HAP-1 (cell line): ENCODE results near the gene AK5.

Experiments used
- DNase-seq, 2 experiments: peaks; one replicate each; pipeline ENCODE4 v3.0.0-alpha.2; 2016 to 2020; ENCODE audit warnings: low spot score in 2 of 2
- H3K27me3 ChIP-seq: fragments of 250-450 bp; sonication (Bioruptor Pico); 2 replicates; pipeline ENCODE4 v1.5.1; 2020; ENCODE audit warnings: low read depth, mild to moderate bottlenecking, moderate library complexity
- H3K36me3 ChIP-seq: fragments of 250-450 bp; sonication (Bioruptor Pico); replicated peaks from 2 replicates; pipeline ENCODE4 v1.5.1; 2020; ENCODE audit warnings: mild to moderate bottlenecking
- H3K4me1 ChIP-seq: fragments of 250-450 bp; sonication (Bioruptor Pico); 2 replicates; pipeline ENCODE4 v1.5.1; 2020; ENCODE audit warnings: mild to moderate bottlenecking
- H3K4me3 ChIP-seq: fragments of 250-450 bp; sonication (Bioruptor Pico); 2 replicates; pipeline ENCODE4 v1.5.1; 2020; ENCODE audit warnings: mild to moderate bottlenecking, moderate library complexity
- H3K9me3 ChIP-seq: fragments of 250-450 bp; sonication (Bioruptor Pico); 2 replicates; pipeline ENCODE4 v1.5.1; 2020; ENCODE audit warnings: mild to moderate bottlenecking, moderate library complexity
- in situ Hi-C: fragments of 300-500 bp; cut with MboI; formaldehyde crosslinking; loops from 3 replicates; pipeline ENCODE4 v1.14.3; 2020; ENCODE audit warnings: low sequenced_read_pairs, inconsistent platforms, mixed read lengths

Gene AK5

DNA sequence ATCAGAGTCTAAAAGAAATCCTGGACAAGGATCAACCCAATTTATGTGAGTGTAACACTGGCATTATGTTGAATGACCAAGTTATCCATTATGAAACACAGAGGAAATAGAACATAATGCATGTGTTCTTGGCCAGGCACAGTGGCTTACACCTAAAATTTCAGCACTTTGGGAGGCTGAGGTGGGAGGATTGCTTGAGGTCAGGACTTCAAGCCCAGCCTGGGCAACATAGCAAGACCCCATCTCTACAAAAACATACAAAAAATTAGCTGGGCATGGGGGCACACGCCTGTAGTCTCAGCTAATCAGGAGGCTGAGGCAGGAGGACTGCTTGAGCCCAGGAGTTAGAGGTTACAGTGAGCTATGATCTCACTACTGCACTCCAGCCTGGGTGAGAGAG, 270.8 kb downstream of the AK5 start:
- Histone ChIP-seq H3K9me3 (no peaks in the 10 kb centered on the region), H3K4me3 (no peak overlapping the region), H3K4me1 (no peaks in the 10 kb centered on the region), H3K36me3 (no peaks in the 10 kb centered on the region), H3K27me3 (0 out of 2 replicates have a peak, but pooled peaks cover 3% of the 10 kb centered on the region)
- no peak for DNase-seq
- in situ Hi-C loops = no loop called here

DNA sequence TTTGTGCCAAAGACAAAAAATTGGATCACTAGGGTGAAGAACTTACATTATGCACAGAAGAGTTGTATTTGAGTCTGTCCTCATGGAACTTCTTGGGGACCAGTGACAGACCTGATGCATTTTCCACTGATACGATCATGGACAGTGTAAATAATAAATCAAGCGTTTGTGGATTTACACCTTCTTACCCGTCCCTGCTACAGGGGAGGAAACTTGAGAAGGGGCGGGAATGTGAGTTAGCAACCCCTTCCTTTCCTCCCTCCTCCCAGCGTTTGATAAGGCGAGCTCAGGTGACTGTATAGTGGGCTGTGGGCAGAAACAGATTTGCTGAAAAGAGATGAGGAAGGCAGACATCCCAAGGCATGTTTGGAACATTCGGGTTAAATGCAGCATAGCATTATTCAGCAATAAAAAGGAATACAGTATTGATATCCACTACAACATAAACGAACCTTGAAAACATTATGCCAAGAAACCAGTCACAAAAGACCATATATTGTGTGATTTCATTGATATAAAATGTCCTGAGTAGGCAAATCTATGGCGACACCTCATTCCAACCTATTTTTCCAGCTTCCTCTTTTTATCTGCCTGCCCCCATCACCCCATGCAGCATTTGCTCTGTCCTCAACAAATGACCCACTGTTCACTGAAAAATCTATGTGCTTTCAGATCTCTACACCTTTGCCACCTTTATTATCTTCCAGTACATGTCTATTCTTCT, 271.9 kb downstream of the AK5 start:
- in situ Hi-C loops = no loop called here
- no peaks in the 10 kb centered on the region for H3K9me3 ChIP-seq
- H3K4me1 ChIP-seq = no peaks in the 10 kb centered on the region
- no peak overlapping the region for H3K4me3 ChIP-seq
- no peak for DNase-seq
- H3K36me3 ChIP-seq = no peaks in the 10 kb centered on the region
- 0 out of 2 replicates have a peak, but pooled peaks cover 3% of the 10 kb centered on the region for H3K27me3 ChIP-seq

DNA sequence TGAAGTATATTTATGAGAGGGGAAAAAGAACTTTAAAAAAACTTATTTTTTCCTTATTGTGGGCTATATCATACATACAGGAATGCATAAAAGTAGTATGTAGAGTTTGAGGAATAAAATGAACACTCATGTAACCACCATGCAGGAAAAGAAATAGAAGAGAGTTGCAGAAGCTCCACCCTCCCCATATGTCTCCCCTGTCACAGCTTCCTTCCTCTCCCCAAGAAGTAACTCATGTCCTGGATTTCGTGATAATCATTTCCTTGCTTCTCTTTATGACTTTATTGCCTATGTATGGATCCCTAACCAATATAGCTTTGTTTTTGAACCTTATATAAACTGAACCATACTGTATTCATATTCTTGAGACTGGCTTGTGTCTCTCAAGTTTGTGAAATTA, 274.2 kb downstream of the AK5 start:
- DNase-seq = no peak

DNA sequence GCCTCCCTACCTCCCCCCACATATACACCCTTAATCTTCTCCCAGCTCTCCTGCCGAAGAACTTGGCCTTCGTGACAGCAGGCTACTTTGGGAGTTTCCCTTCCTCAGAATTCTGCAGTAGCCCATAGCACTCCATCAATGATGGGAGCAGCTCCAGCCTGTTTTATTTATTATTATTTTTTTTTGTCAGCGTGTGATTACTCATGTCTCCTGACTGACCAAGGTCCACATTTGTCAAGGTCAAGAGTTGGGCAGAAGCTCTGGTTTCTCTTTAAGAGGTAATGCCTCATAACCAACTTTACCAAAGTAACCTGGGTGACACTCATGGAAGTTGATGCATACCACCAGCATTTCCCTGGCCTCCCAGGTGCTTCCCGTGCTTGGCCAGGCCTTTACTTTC, 275.2 kb downstream of the AK5 start:
- Histone ChIP-seq H3K4me3 (no peak overlapping the region), H3K4me1 (no peaks in the 10 kb centered on the region), H3K9me3 (no peaks in the 10 kb centered on the region), H3K27me3 (no peaks in the 10 kb centered on the region), H3K36me3 (no peaks in the 10 kb centered on the region)
- DNase-seq = no peak
- in situ Hi-C loops = no loop called here

More for the DNA sequence above, 274.2 kb downstream of the AK5 start:
- Histone ChIP-seq H3K9me3 (no peaks in the 10 kb centered on the region), H3K27me3 (no peaks in the 10 kb centered on the region), H3K4me1 (no peaks in the 10 kb centered on the region), H3K36me3 (no peaks in the 10 kb centered on the region), H3K4me3 (no peak overlapping the region)
- in situ Hi-C loops = no loop called here

DNA sequence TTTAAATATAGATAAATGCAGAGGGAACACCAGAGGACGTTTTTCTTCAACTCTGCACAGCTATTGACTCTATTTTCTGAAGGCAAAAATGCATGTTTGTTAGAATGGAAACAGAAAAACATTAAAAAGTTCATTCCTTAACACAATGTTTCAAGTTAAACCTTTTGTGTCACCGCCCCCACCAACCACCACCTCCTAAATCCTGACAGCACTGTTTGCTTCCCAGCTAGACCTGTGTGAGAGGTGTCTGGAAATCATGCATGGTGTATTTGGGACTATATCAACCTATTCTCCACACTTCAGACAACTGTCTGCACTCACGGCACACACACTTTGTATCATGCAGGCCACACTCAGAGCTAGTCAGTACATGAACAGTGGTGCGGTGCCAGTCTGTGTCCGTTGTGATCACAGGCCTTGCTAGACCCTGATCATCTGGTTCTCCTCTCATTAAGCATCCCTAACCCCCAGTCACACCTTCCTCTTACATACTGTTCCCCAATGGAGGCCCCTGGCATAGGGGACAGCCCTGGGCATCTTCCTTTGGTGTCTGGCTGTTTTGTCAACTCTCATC, 276.9 kb downstream of the AK5 start:
- in situ Hi-C loops = no loop called here
- DNase-seq = no peak
- H3K27me3 ChIP-seq = no peaks in the 10 kb centered on the region
- H3K9me3 ChIP-seq = no peaks in the 10 kb centered on the region
- H3K36me3 ChIP-seq = no peaks in the 10 kb centered on the region
- H3K4me1 ChIP-seq = peaks cover 6% of the 10 kb centered on the region
- H3K4me3 ChIP-seq = no peak overlapping the region

DNA sequence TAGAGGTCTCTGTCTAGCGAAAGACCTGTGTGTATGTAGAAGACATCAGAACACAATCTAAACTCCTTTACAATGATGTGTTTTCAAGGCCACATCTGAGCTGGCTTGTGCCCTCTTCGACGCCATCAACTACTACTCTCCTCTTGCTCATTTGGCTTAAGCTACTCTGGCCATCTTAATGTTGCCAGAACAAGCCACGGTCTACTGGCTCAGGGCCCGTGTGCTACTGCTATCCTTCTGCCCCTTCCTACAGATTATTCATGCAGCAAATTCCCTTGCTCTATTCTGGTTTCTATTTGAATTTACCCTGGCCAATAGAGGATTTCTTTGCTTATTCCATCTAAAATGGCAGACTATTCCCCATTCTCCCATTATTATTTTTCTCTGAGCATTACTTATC, 278.9 kb downstream of the AK5 start:
- H3K27me3 ChIP-seq = no peaks in the 10 kb centered on the region
- no peak overlapping the region for H3K4me3 ChIP-seq
- H3K4me1 ChIP-seq = peaks cover 11% of the 10 kb centered on the region
- peaks cover 12% of the 10 kb centered on the region for H3K36me3 ChIP-seq
- in situ Hi-C loops = no loop called here
- DNase-seq = no peak
- H3K9me3 ChIP-seq = no peaks in the 10 kb centered on the region

DNA sequence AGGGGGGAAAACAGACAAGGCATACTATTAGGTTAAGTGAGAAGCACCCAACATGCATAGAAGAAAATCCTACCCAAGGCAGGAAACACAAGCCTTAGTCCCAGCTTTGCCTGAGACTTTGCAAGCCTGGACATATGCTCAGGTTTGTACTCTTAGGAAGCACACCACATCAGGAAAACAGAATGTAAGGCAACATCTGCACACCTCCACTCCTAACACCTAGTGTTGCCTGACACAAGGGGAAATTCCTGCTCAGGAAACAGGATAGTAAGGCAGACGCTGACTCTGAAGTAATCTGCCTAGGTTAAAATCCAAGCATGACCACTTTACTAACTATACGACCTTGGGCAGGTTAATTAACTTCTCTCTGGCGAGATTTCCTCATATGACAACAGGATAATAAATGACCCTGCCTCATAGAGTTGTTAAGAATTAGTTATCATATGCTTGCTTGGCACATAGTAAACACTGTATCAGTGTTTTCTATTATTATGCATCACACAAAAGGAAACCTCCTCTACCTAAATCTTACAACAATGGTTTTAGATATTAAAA, 280.9 kb downstream of the AK5 start:
- H3K27me3 ChIP-seq = no peaks in the 10 kb centered on the region
- no peak overlapping the region for H3K4me3 ChIP-seq
- H3K9me3 ChIP-seq = no peaks in the 10 kb centered on the region
- peaks cover 29% of the 10 kb centered on the region for H3K36me3 ChIP-seq
- in situ Hi-C loops = no loop called here
- H3K4me1 ChIP-seq = peaks cover 11% of the 10 kb centered on the region
- DNase-seq = peak in 1 of 2 experiments; percentile 86

DNA sequence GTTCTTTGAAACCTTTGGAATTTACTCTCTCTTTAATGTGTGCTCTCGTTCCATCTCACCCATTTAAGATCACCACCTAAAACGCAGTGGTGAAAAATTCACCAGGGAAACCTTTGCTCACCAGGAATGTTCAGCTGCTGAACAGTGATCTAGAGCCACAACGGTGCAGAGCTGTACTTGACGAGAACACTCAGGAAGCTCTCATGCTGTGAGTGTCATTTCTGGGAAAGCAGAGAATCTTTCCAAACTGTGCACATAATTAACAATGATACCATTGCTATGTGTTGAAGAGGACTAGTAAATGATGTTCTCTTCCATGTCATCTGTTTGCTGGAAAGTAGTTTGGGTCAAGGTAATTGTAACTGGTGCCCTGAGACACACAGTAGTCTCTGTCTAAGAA, 283.5 kb downstream of the AK5 start:
- Histone ChIP-seq H3K27me3 (no peaks in the 10 kb centered on the region), H3K4me3 (no peak overlapping the region), H3K9me3 (no peaks in the 10 kb centered on the region), H3K36me3 (peaks cover 37% of the 10 kb centered on the region), H3K4me1 (peaks cover 11% of the 10 kb centered on the region)
- in situ Hi-C loops = no loop called here
- DNase-seq = no peak

DNA sequence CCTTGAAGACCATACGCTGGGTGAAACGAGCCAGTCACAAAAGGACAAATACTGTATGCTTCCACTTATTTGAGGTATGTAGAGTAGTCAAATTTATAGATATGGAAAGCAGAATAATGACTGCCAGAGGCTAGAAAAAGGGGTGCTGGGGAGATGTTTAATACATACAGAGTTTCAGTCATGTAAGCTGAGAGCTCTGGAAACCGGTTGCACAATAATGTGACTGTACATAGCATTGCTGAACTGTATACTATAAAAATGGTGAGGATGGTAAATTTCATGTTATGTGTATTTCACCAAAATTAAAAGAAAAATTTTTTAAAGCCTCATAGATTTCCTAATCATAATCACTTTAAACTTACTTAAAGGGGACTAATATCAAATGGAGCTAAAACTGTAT, 289.8 kb downstream of the AK5 start:
- Histone ChIP-seq H3K27me3 (no peaks in the 10 kb centered on the region), H3K36me3 (peaks cover 31% of the 10 kb centered on the region), H3K9me3 (no peaks in the 10 kb centered on the region), H3K4me1 (no peaks in the 10 kb centered on the region), H3K4me3 (no peak overlapping the region)
- no peak for DNase-seq
- in situ Hi-C loops = no loop called here

DNA sequence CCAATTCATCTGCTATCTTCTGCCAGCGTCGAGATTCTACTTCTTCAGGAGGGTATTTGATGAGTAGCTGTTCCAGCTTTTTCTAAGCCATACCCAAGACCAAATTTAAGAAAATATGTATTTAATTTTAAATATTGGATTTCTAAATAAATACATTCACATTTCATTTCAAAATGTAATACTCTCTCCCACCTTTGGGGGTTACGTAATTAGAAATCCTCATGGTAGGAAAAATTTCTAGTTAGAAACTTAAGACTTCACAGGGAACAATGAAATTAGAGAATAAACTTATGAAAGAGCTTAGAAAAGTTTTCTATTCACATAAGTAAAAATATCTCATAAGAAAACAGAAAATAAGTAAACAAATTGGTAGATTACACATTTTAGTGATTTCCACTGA, 297.7 kb downstream of the AK5 start:
- no peaks in the 10 kb centered on the region for H3K4me1 ChIP-seq
- H3K36me3 ChIP-seq = peaks cover 25% of the 10 kb centered on the region
- no peaks in the 10 kb centered on the region for H3K27me3 ChIP-seq
- no peak for DNase-seq
- in situ Hi-C loops = no loop called here
- no peak overlapping the region for H3K4me3 ChIP-seq
- no peaks in the 10 kb centered on the region for H3K9me3 ChIP-seq

DNA sequence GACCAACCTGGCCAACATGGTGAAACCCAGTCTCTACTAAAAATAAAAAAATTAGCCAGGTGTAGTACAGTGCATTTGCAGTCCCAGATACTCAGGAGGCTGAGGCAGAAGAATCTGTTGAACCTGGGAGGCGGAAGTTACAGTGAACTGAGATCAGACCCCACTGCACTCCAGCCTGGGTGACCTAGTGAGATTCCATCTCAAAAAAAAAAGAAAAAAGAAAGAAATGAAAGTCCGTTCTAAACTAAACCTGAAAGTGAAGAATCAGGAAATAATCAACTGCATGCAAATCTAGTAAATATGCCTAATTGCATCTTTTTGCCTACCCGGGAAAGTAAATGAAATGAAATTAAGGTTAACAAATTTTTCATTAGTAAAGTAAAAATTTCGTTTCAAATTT, 301.1 kb downstream of the AK5 start:
- in situ Hi-C loops = no loop called here
- Histone ChIP-seq H3K27me3 (no peaks in the 10 kb centered on the region), H3K36me3 (peaks cover 12% of the 10 kb centered on the region), H3K9me3 (no peaks in the 10 kb centered on the region), H3K4me3 (no peak overlapping the region), H3K4me1 (no peaks in the 10 kb centered on the region)
- DNase-seq = no peak

DNA sequence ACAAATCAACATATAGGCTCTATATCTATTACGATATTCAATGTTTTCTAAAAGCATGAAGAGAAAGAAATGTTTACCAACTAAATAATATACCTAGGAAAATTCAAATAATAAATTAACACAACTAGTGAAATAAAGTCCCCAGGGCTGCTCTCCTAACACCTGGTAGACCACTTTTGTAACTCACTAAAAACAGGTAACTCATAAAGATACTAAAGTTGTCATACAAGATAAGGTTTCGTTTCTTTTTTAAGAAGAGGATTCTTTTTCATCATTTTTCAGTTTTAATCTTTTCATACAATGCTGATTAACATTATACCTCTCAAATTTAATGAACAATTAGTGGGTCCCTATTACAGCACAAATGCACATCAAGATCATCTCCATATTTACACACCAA, 301.7 kb downstream of the AK5 start:
- in situ Hi-C loops = no loop called here
- H3K4me1 ChIP-seq = no peaks in the 10 kb centered on the region
- peaks cover 12% of the 10 kb centered on the region for H3K36me3 ChIP-seq

DNA sequence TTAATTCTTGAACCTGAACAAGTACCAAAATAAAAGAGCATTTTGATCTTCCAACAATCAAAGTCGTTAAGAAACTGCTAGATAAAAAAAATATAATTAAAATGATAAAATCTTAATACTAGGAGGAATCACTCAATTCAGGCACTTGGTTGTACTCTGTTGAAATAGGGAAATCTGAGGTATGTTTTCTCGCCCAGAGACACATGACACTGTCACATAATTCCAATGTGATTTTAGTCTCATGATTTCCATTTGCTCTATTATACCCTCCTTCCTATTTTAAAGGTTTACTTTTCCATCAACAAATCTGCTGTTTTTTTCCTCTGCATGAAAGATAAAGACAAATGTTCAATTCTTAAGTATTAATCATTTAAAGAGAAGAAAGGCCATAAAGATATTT, 303.1 kb downstream of the AK5 start:
- no peak overlapping the region for H3K4me3 ChIP-seq
- H3K27me3 ChIP-seq = no peaks in the 10 kb centered on the region
- H3K9me3 ChIP-seq = no peaks in the 10 kb centered on the region
- no peak for DNase-seq
- H3K4me1 ChIP-seq = no peaks in the 10 kb centered on the region
- H3K36me3 ChIP-seq = peaks cover 9% of the 10 kb centered on the region
- in situ Hi-C loops = no loop called here

More for the DNA sequence above, 301.7 kb downstream of the AK5 start:
- no peak for DNase-seq
- H3K27me3 ChIP-seq = no peaks in the 10 kb centered on the region
- no peaks in the 10 kb centered on the region for H3K9me3 ChIP-seq
- H3K4me3 ChIP-seq = no peak overlapping the region

DNA sequence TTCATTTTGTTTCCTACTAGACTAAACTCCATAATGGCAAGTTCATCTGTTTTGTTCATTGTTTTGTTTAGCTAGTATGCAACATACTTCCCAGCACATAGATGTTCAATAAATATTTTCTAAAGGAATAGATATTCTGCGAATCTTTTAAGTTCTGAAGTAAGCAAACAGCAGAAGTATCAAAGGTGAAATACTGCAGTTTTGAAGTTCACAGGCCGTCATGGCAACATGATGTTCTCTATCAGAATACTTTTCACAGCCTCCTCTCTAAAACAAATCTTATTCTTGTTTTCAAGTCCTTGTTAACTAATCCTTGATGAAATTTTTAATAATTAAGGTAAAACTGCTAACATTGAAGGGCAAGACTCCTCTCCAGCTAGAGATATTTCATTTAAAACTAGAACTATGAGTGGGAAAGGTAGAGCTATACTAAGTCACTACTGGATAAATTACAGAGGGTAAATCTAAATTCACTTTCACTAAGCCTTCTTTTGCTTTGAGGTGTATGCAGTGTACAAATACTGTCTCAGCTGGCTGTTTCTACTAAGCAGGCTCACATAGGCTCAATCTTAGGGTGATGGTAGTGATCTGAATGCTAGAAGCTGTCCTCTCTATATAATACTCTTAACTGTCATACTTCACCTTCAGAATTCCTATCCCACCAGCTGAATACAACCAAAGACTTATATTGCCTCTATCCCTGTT, 303.9 kb downstream of the AK5 start:
- Histone ChIP-seq H3K27me3 (no peaks in the 10 kb centered on the region), H3K36me3 (peaks cover 8% of the 10 kb centered on the region), H3K9me3 (no peaks in the 10 kb centered on the region), H3K4me3 (no peak overlapping the region), H3K4me1 (peaks cover 6% of the 10 kb centered on the region)
- DNase-seq = no peak
- in situ Hi-C loops = no loop called here
